Effector memory CD8-positive, alpha-beta T cell (primary cell): ENCODE results near the gene RRP1.
"Not testable (repeated sequence)": the region's sequence is repeated elsewhere in the genome, so short reads cannot be mapped to it uniquely, and the experiment has no call there.

Experiments
- ATAC-seq: fragments of 150-1000 bp; cut with Tn5 transposase; replicated peaks from 2 replicates; pipeline ENCODE4 v1.10.0; 2021; ENCODE audit warnings: mild to moderate bottlenecking, moderate library complexity
- DNase-seq, 3 experiments: peaks; one replicate each; pipeline ENCODE4 v3.0.0; 2021
- H3K27ac Mint-ChIP-seq, 2 donors: one replicate each; pipeline ENCODE4 v1.8.0; 2022; ENCODE audit warnings: mild to moderate bottlenecking in 2 of 2, mixed read lengths in 2 of 2, moderate library complexity in 2 of 2
- H3K27me3 Mint-ChIP-seq, 2 donors: one replicate each; pipeline ENCODE4 v1.8.0; 2022; ENCODE audit warnings: mixed read lengths in 2 of 2
- H3K36me3 Mint-ChIP-seq: one replicate; pipeline ENCODE4 v1.8.0; 2022; ENCODE audit warnings: mild to moderate bottlenecking, moderate library complexity, mixed read lengths; ENCODE audit not compliant: insufficient read depth
- H3K4me1 Mint-ChIP-seq, 2 donors: one replicate each; pipeline ENCODE4 v1.8.0; 2022; ENCODE audit warnings: low read depth in 2 of 2, mixed read lengths in 2 of 2
- H3K4me3 Mint-ChIP-seq, 2 donors: one replicate each; pipeline ENCODE4 v1.8.0; 2022; ENCODE audit warnings: mild to moderate bottlenecking in 2 of 2, mixed read lengths in 2 of 2, moderate library complexity in 2 of 2
- H3K9me3 Mint-ChIP-seq, 2 donors: one replicate each; pipeline ENCODE4 v1.8.0; 2022; ENCODE audit warnings: mixed read lengths in 2 of 2

The RRP1 gene

DNA sequence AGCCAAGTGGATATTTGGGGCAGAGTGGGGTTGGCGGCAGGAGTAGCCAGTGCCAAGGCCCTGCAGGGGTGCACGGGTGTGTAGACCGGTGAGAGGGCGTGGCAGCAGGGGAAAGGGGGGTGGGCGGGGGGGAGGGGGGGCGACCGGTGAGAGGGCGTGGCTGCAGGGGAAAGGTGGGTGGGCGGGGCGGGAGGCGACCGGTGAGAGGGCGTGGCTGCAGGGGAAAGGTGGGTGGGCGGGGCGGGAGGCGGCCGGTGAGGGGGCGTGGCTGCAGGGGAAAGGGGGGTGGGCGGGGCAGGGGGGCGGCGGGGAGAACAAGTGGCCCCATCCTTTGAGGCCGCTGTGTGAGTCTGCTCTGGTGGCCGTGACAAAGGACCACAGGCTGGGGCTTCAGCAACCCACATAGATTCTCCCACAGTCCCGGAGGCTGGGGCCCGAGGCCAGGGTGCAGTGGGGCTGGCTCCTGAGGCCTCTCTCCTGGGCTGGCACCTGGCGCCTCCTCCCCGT is 25.8 kb downstream of the RRP1 start:
- Mint-ChIP-seq H3K4me3 (peak overlapping the region in 1 of 2 donors; percentile 39), H3K36me3 (peaks cover 13% of the 10 kb centered on the region), H3K4me1 (peaks cover 10 to 11% of the 10 kb centered on the region in 2 donors), H3K9me3 (peaks cover 0 to 7% of the 10 kb centered on the region in 2 donors), H3K27ac (no peak overlapping the region), H3K27me3 (peaks cover 0 to 7% of the 10 kb centered on the region in 2 donors)
- ATAC-seq (no peak), DNase-seq (no peak)

DNA sequence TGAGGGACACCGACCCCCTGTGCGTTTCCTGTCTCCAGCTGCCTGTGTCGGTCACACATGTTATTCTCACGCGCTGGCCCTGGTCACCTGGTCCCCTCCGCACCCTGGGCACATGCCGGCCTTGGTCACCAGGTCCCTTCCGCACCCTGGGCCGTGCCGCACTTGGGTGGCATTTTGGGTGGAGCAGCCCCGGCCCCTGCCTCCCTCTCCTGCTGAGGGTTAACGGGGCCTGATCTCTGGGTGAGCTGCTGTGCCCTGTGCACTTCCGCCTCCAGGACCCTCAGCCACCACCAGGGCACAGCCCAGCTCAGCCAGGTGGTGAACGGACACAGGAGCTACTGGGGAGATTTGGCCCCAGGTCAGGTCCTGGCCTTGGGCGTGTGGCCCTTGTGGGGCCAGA is 26.6 kb downstream of the RRP1 start:
- no peak for ATAC-seq
- Mint-ChIP-seq H3K9me3 (peaks cover 0 to 7% of the 10 kb centered on the region in 2 donors), H3K36me3 (peaks cover 11% of the 10 kb centered on the region), H3K27ac (no peak overlapping the region), H3K4me1 (peaks cover 5 to 7% of the 10 kb centered on the region in 2 donors), H3K27me3 (peaks cover 0 to 7% of the 10 kb centered on the region in 2 donors), H3K4me3 (no peak overlapping the region)
- DNase-seq: no peak

- Mint-ChIP-seq H3K27ac (no peak overlapping the region), H3K4me1 (peaks cover 4 to 6% of the 10 kb centered on the region in 2 donors), H3K36me3 (peaks cover 9% of the 10 kb centered on the region), H3K27me3 (peaks cover 0 to 7% of the 10 kb centered on the region in 2 donors), H3K4me3 (no peak overlapping the region), H3K9me3 (peaks cover 0 to 7% of the 10 kb centered on the region in 2 donors)
- no peak for DNase-seq
- ATAC-seq: no peak
Measured at GRCh38 chr21:43816611-43817071, 27.3 kb downstream of the RRP1 start.

- ATAC-seq (no peak), DNase-seq (no peak)
Measured at GRCh38 chr21:43817157-43818086, 28.0 kb downstream of the RRP1 start.

DNA sequence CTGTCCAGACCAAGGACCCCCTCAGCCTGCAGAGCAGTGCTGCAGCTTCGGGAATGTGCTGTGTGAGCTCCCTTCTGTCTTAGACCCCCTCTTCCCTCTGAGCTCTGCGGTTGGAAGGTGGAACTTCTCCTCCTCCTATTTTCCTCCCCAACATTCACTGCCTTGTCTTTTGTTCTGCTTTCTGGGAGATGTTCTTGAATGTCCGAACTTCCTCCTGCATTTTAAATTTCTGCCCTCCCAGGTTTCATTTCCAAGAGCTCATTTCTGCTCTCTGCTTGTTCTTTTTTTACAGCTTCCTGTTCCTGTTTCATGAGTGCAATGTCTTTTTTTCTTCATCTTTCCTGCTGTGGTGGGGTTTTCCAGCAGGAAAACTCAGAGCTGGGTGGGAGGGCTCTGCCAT is 29.3 kb downstream of the RRP1 start:
- DNase-seq (no peak), ATAC-seq (no peak)
- H3K27me3 Mint-ChIP-seq: peaks cover 0 to 7% of the 10 kb centered on the region in 2 donors
- H3K9me3 Mint-ChIP-seq: peaks cover 0 to 7% of the 10 kb centered on the region in 2 donors
- H3K4me3 Mint-ChIP-seq: no peak overlapping the region
- peaks cover 5% of the 10 kb centered on the region for H3K36me3 Mint-ChIP-seq
- peak overlapping the region in 1 of 2 donors; percentile 66 for H3K27ac Mint-ChIP-seq
- H3K4me1 Mint-ChIP-seq: peaks cover 4 to 6% of the 10 kb centered on the region in 2 donors

More at GRCh38 chr21:43817157-43818086, 28.0 kb downstream of the RRP1 start:
- Mint-ChIP-seq H3K4me1 (peaks cover 4 to 6% of the 10 kb centered on the region in 2 donors), H3K4me3 (no peak overlapping the region), H3K9me3 (peaks cover 0 to 7% of the 10 kb centered on the region in 2 donors), H3K36me3 (peaks cover 9% of the 10 kb centered on the region), H3K27me3 (peaks cover 0 to 7% of the 10 kb centered on the region in 2 donors), H3K27ac (no peak overlapping the region)

DNA sequence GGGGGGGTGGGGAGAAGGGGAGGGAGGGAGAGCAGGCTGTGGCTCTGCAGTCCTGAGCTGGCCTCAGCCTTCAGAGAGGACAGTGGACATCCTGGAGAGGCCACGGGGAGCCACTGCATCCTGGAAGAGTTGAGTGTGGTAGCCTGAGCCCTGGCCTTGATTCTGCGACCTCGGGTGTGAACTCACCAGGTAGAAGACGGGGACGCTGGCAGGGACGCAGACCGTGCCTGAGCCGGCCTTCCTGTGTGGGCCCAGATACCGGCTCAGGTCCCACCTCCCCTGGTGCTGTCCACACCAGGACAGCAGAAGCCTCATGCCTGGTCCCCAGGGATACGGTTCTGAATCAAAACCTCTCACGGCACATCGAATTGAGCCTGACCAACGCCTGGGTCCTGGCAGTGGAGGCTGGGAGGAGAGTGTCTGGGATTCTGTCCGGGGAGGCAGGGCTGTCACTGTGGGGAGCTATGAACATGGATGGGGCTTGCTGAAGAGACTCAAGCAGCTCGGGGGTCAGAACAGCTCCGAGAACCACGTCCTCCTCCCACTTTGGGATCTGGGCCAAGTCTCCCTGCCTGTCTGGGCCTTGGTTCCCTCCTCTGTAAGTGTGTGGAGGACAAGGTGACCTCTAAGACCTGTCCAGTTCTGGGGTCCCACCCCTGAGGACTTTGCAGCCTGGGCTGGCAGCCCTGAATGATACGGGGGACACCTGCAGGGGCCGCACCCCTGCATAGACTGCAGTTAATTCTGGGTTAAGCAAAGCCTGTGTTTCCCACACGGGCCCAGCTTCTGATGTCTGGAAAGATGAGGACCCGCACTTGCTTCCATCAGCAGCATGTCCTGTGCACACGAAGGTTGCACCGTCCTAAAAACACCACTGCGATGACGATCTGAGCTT is 30.4 kb downstream of the RRP1 start:
- Mint-ChIP-seq H3K36me3 (peaks cover 5% of the 10 kb centered on the region), H3K27me3 (peaks cover 0 to 7% of the 10 kb centered on the region in 2 donors), H3K9me3 (peaks cover 0 to 7% of the 10 kb centered on the region in 2 donors), H3K4me3 (no peak overlapping the region), H3K27ac (no peak overlapping the region), H3K4me1 (peaks cover 2 to 3% of the 10 kb centered on the region in 2 donors)
- DNase-seq (no peak), ATAC-seq (no peak)

DNA sequence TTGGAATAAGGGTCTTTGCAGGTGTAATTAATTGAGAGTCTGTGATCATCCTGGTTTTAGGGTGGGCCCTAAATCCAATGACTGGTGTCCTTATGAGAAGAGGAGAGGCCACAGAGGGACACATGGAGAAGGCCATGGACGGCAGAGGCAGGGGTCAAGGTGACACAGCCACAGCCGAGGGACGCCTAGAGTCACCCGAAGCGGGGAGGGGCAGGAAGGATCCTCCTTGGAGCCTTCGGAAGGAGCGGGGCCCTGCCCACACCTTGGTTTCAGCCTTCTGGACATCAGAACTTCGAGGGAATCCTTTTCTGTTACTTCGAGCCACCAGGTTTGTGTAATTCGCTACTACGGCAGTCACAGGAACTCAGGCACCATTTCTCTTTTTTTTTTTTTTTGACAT is 31.1 kb downstream of the RRP1 start:
- ATAC-seq: no peak
- Mint-ChIP-seq H3K27ac (no peak overlapping the region), H3K27me3 (peaks cover 0 to 7% of the 10 kb centered on the region in 2 donors)

DNA sequence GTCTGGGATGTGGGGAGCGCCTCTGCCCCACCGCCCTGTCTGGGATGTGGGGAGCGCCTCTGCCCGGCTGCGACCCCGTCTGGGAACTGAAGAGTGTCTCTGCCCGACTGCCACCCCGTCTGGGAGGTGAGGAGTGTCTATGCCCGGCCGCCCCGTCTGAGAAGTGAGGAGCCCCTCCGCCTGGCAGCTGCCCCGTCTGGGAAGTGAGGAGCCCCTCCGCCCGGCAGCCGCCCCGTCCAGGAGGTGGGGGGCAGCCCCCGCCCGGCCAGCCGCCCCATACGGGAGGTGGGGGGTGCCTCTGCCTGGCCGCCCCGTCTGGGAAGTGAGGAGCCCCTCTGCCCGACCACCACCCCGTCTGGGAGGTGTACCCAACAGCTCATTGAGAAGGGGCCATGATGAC is 32.8 kb downstream of the RRP1 start:
- not testable (repeated sequence) for DNase-seq, H3K36me3 Mint-ChIP-seq, ATAC-seq, H3K9me3 Mint-ChIP-seq, H3K4me3 Mint-ChIP-seq, H3K27ac Mint-ChIP-seq, H3K4me1 Mint-ChIP-seq
- peaks cover 6 to 17% of the 10 kb centered on the region in 2 donors for H3K27me3 Mint-ChIP-seq

More for the DNA sequence above, 31.1 kb downstream of the RRP1 start:
- Mint-ChIP-seq H3K4me3 (no peak overlapping the region), H3K9me3 (peaks cover 0 to 7% of the 10 kb centered on the region in 2 donors), H3K4me1 (peaks cover 0 to 2% of the 10 kb centered on the region in 2 donors), H3K36me3 (peaks cover 5% of the 10 kb centered on the region)
- DNase-seq: no peak

- H3K27ac Mint-ChIP-seq, H3K4me1 Mint-ChIP-seq, H3K36me3 Mint-ChIP-seq, H3K4me3 Mint-ChIP-seq, DNase-seq, H3K9me3 Mint-ChIP-seq, ATAC-seq: not testable (repeated sequence)
- peaks cover 6 to 17% of the 10 kb centered on the region in 2 donors for H3K27me3 Mint-ChIP-seq
Measured at GRCh38 chr21:43822741-43823140, 33.4 kb downstream of the RRP1 start.

DNA sequence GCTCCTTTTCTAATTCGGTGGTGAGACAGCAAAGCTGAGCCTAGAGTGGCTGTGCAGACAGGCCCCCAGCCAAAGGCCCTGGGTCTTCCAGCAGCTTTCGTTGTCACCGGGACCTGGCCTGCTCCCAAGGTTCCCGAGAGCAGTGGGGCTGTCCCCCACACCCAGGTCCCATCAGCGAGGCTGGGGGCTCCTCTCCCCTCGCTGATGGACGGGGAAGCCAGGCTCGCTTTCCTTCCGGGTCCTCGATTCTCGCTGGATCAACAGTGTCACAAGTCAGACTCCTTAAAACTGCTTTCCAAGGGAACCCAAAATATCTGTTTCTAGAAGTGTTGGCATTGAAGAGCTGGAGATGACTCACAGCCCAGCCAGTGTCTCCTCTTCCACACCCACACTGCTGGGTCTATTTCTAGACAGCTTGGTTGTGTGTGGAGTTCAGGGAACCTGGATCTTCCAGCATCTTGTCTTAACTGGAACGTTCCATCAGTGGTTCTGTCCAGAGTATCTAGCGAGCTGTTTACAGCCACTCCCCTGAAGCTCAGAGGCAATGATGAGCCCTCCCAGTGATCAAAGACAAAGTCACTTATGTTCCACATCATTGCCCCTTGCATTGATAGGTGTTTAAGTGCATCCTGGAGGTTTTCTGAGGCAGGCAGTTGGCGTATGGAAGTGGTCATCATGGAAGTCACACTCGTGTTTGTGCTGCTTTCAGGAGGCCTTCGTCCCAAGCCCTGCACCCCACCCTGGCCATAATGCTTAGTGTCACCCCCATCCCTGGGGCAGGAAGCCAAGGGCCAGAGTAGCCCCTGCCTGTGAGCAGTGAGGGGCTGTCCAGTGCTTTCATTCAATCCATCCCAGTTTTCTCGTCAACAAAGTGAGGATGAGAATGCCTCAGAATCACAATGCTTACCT is 35.2 kb downstream of the RRP1 start:
- Mint-ChIP-seq H3K4me3 (no peak overlapping the region), H3K4me1 (peaks cover 0 to 2% of the 10 kb centered on the region in 2 donors), H3K36me3 (no peaks in the 10 kb centered on the region), H3K27me3 (peaks cover 11 to 16% of the 10 kb centered on the region in 2 donors), H3K9me3 (no peaks in the 10 kb centered on the region), H3K27ac (no peak overlapping the region)
- DNase-seq (no peak), ATAC-seq (no peak)

- Mint-ChIP-seq H3K4me1 (peaks cover 0 to 4% of the 10 kb centered on the region in 2 donors), H3K27me3 (peaks cover 16 to 24% of the 10 kb centered on the region in 2 donors), H3K27ac (no peak overlapping the region), H3K4me3 (no peak overlapping the region), H3K9me3 (no peaks in the 10 kb centered on the region), H3K36me3 (no peaks in the 10 kb centered on the region)
- ATAC-seq: no peak
- DNase-seq: no peak
Measured at GRCh38 chr21:43825242-43825935, 36.0 kb downstream of the RRP1 start.
